Bronchial epithelial cell (primary cell): ENCODE results near the gene FAM180B. TPM values are rescaled to one million over a fixed set of nuclear protein-coding genes. Genes with fewer than 3 reads are reported as not detected.
A peak's percentile ranks its signal among the peaks of the same experiment; 100 is the strongest.

Source experiments
- DNase-seq: peaks from one replicate; pipeline ENCODE4 v3.0.0-alpha.2; 2010; ENCODE audit warnings: low read depth
- FAIRE-seq: peaks from 2 replicates; lab custom pipeline; 2011; peaks lifted over from hg19 to GRCh38; lab: Jason Lieb, UNC
- H3K27me3 ChIP-seq: 2 replicates; pipeline ENCODE4 v1.5.1; 2011; ENCODE audit warnings: low read length; ENCODE audit not compliant: control insufficient read depth, insufficient read depth
- H3K36me3 ChIP-seq: 2 replicates; pipeline ENCODE4 v1.5.1; 2011; ENCODE audit warnings: low read length; ENCODE audit not compliant: control insufficient read depth, insufficient read depth
- H3K4me3 ChIP-seq: 2 replicates; pipeline ENCODE4 v1.5.1; 2011; ENCODE audit warnings: mild to moderate bottlenecking, low read depth, low read length, control low read depth
- CTCF ChIP-seq: IDR thresholded peaks from 2 replicates; pipeline ENCODE4 v1.5.1; 2011; ENCODE audit warnings: mild to moderate bottlenecking, moderate library complexity, low read length, control low read depth, inconsistent platforms; ENCODE audit not compliant: insufficient read depth, severe bottlenecking
- total RNA-seq: library from RNA; depleted of rRNA; stranded (reverse); fragments of >200 nt; gene quantifications from 2 replicates; pipeline ENCODE4 v1.2.1, GENCODE V29; 2014

The FAM180B gene
- total RNA-seq, 1 donor from 2014 or later = not detected

- no peaks in the 10 kb centered on the region for H3K36me3 ChIP-seq
- FAIRE-seq (no peak), DNase-seq (peak; percentile 47)
These were observed 30.4 kb downstream of the FAM180B start for GRCh38 chr11:47616726-47617416.

GRCh38 chr11:47617417-47617809, 30.9 kb downstream of the FAM180B start:
- H3K36me3 ChIP-seq = no peaks in the 10 kb centered on the region

More at GRCh38 chr11:47616726-47617416, 30.4 kb downstream of the FAM180B start:
- Histone ChIP-seq H3K4me3 (no peak overlapping the region), H3K27me3 (no peaks in the 10 kb centered on the region)
- peak; percentile 62 for TF ChIP-seq CTCF

GRCh38 chr11:47620836-47621378, 34.4 kb downstream of the FAM180B start:
- FAIRE-seq (no peak), DNase-seq (no peak)
- TF ChIP-seq CTCF = no peak
- H3K36me3 ChIP-seq = peaks cover 5% of the 10 kb centered on the region
- no peaks in the 10 kb centered on the region for H3K27me3 ChIP-seq
- H3K4me3 ChIP-seq = no peak overlapping the region

More at GRCh38 chr11:47617417-47617809, 30.9 kb downstream of the FAM180B start:
- no peak for FAIRE-seq
- no peaks in the 10 kb centered on the region for H3K27me3 ChIP-seq
- DNase-seq = no peak
- no peak for TF ChIP-seq CTCF
- H3K4me3 ChIP-seq = no peak overlapping the region

- peaks cover 8% of the 10 kb centered on the region for H3K36me3 ChIP-seq
- H3K4me3 ChIP-seq = no peak overlapping the region
- FAIRE-seq (no peak), DNase-seq (no peak)
- no peak for TF ChIP-seq CTCF
- H3K27me3 ChIP-seq = no peaks in the 10 kb centered on the region
These were observed 39.8 kb downstream of the FAM180B start for GRCh38 chr11:47626234-47626633.

GRCh38 chr11:47628026-47628425, 41.5 kb downstream of the FAM180B start:
- DNase-seq (no peak), FAIRE-seq (no peak)
- Histone ChIP-seq H3K4me3 (no peak overlapping the region), H3K27me3 (no peaks in the 10 kb centered on the region), H3K36me3 (peaks cover 10% of the 10 kb centered on the region)
- no peak for TF ChIP-seq CTCF
